ENCODE measurements around the gene TMPRSS3.

TMPRSS3 gene

GRCh38 chr21:42407476-42407875, 11.6 kb upstream of the TMPRSS3 start:
- DNase-seq (ENCODE audit: low spot score), result no peak

GRCh38 chr21:42406866-42407265, 11.0 kb upstream of the TMPRSS3 start:
- DNase-seq (ENCODE audit: low spot score), result no peak

GRCh38 chr21:42406201-42406621, 10.4 kb upstream of the TMPRSS3 start:
- DNase-seq (ENCODE audit: low spot score), result no peak

- DNase-seq (ENCODE audit: low spot score), result no peak
These were observed 9.5 kb upstream of the TMPRSS3 start for GRCh38 chr21:42405064-42406013.

- DNase-seq (ENCODE audit: low spot score), result no peak
These were observed 8.7 kb upstream of the TMPRSS3 start for GRCh38 chr21:42404539-42404938.

GRCh38 chr21:42403611-42404231, 7.9 kb upstream of the TMPRSS3 start, which contains the start of gene UBASH3A:
Gene UBASH3A (plus strand): TSS chr21:42403902. CDS start chr21:42403946, 44 bp downstream.
- DNase-seq (ENCODE audit: low spot score), result no peak

GRCh38 chr21:42401820-42402251, 6.0 kb upstream of the TMPRSS3 start:
- DNase-seq (ENCODE audit: low spot score), result no peak

- no peak for DNase-seq (ENCODE audit: low spot score)
These were observed 5.3 kb upstream of the TMPRSS3 start for GRCh38 chr21:42401154-42401553.

- DNase-seq (ENCODE audit: low spot score), result no peak
These were observed 4.7 kb upstream of the TMPRSS3 start for GRCh38 chr21:42400525-42400924.

GRCh38 chr21:42398436-42399028, 2.7 kb upstream of the TMPRSS3 start:
- no peak for DNase-seq (ENCODE audit: low spot score)

- no peak for DNase-seq (ENCODE audit: low spot score)
These were observed 2.0 kb upstream of the TMPRSS3 start for GRCh38 chr21:42397746-42398394.

- no peak for DNase-seq (ENCODE audit: low spot score)
These were observed 1.2 kb upstream of the TMPRSS3 start for GRCh38 chr21:42396799-42397745.

- no peak for DNase-seq (ENCODE audit: low spot score)
These were observed 550 bp downstream of the TMPRSS3 start for GRCh38 chr21:42395302-42395701.

- no peak for DNase-seq (ENCODE audit: low spot score)
These were observed 2.4 kb downstream of the TMPRSS3 start for GRCh38 chr21:42393443-42393950.

- DNase-seq (ENCODE audit: low spot score), result no peak
These were observed 3.0 kb downstream of the TMPRSS3 start for GRCh38 chr21:42392731-42393442.

GRCh38 chr21:42391297-42391696, 4.6 kb downstream of the TMPRSS3 start:
- no peak for DNase-seq (ENCODE audit: low spot score)

GRCh38 chr21:42390696-42391095, 5.2 kb downstream of the TMPRSS3 start:
- DNase-seq (ENCODE audit: low spot score), result no peak

GRCh38 chr21:42390193-42390592, 5.7 kb downstream of the TMPRSS3 start:
- DNase-seq (ENCODE audit: low spot score), result no peak

GRCh38 chr21:42389449-42389835, 6.4 kb downstream of the TMPRSS3 start:
- no peak for DNase-seq (ENCODE audit: low spot score)
